Mesenchymal stem cell (in vitro differentiated cells and primary cell): ENCODE data around the gene AMPH.

Experiments used
- DNase-seq: peaks from one replicate; pipeline ENCODE4 v3.0.0-alpha.2; 2013
- H2AFZ ChIP-seq: one replicate; pipeline ENCODE4 v1.6.1; 2013; ENCODE audit warnings: low read depth, mild to moderate bottlenecking, control low read depth, inconsistent platforms, low read length, moderate library complexity
- H2AK5ac ChIP-seq: 2 replicates; pipeline ENCODE4 v1.6.1; 2013; ENCODE audit warnings: low read length, moderate library complexity, mild to moderate bottlenecking, inconsistent platforms; ENCODE audit not compliant: severe bottlenecking
- H2BK120ac ChIP-seq: one replicate; pipeline ENCODE4 v1.6.1; 2013; ENCODE audit warnings: low read depth, mild to moderate bottlenecking, inconsistent platforms, low read length, moderate library complexity
- H2BK12ac ChIP-seq, 2 experiments: one replicate each; pipeline ENCODE4 v1.6.1; 2013; ENCODE audit warnings: inconsistent platforms in 2 of 2, low read length in 2 of 2, mild to moderate bottlenecking in 2 of 2, moderate library complexity in 2 of 2, control low read depth in 1 of 2
- H2BK15ac ChIP-seq: one replicate; pipeline ENCODE4 v1.6.1; 2013; ENCODE audit warnings: mild to moderate bottlenecking, low read depth, inconsistent platforms; ENCODE audit not compliant: poor library complexity, severe bottlenecking
- H2BK5ac ChIP-seq: 2 replicates; pipeline ENCODE4 v1.6.1; 2013; ENCODE audit warnings: low read depth, mild to moderate bottlenecking, low read length, control low read depth, inconsistent platforms; ENCODE audit not compliant: poor library complexity, severe bottlenecking
- H3K14ac ChIP-seq, 2 experiments: one replicate each; pipeline ENCODE4 v1.6.1; 2013; ENCODE audit warnings: inconsistent platforms in 2 of 2, low read length in 2 of 2, control low read depth in 1 of 2, mild to moderate bottlenecking in 1 of 2, moderate library complexity in 1 of 2
- H3K18ac ChIP-seq, 2 experiments: one replicate each; pipeline ENCODE4 v1.6.1; 2013; ENCODE audit warnings: inconsistent platforms in 2 of 2, low read length in 2 of 2, control low read depth in 1 of 2, low read depth in 1 of 2, mild to moderate bottlenecking in 1 of 2
- H3K23ac ChIP-seq, 2 experiments: one replicate each; pipeline ENCODE4 v1.6.1; 2013; ENCODE audit warnings: inconsistent platforms in 2 of 2, low read length in 2 of 2, mild to moderate bottlenecking in 2 of 2, moderate library complexity in 2 of 2, control low read depth in 1 of 2
- H3K27ac ChIP-seq: 2 replicates; pipeline ENCODE4 v1.5.1; 2013; ENCODE audit warnings: mild to moderate bottlenecking, moderate library complexity, low read length, control low read depth, inconsistent platforms; ENCODE audit not compliant: poor library complexity, severe bottlenecking
- H3K27me3 ChIP-seq, 2 experiments: 2 replicates each; pipeline versions ENCODE4 v1.6.1 to v1.7.0; 2013; ENCODE audit warnings: low read length in 2 of 2, mild to moderate bottlenecking in 2 of 2, moderate library complexity in 2 of 2, control low read depth in 1 of 2, inconsistent platforms in 1 of 2; ENCODE audit not compliant: control insufficient read depth in 1 of 2, insufficient read depth in 1 of 2
- H3K36me3 ChIP-seq, 2 experiments: 2 replicates each; pipeline versions ENCODE4 v1.6.1 to v1.7.0; 2013; ENCODE audit warnings: low read length in 2 of 2, control low read depth in 1 of 2, inconsistent platforms in 1 of 2, low read depth in 1 of 2, mild to moderate bottlenecking in 1 of 2; ENCODE audit not compliant: insufficient read depth in 2 of 2, control insufficient read depth in 1 of 2
- H3K4ac ChIP-seq, 2 experiments: one replicate each; pipeline ENCODE4 v1.6.1; 2013; ENCODE audit warnings: inconsistent platforms in 2 of 2, low read length in 2 of 2, mild to moderate bottlenecking in 2 of 2, moderate library complexity in 2 of 2, control low read depth in 1 of 2, low read depth in 1 of 2
- H3K4me1 ChIP-seq: 2 replicates; pipeline ENCODE4 v1.6.1; 2013; ENCODE audit warnings: low read depth, low read length, control low read depth; ENCODE audit not compliant: control insufficient read depth, insufficient read depth
- H3K4me2 ChIP-seq: 2 replicates; pipeline ENCODE4 v1.6.1; 2013; ENCODE audit warnings: low read length, mild to moderate bottlenecking, inconsistent platforms; ENCODE audit not compliant: poor library complexity, severe bottlenecking
- H3K4me3 ChIP-seq, 2 experiments: 2 replicates each; pipeline versions ENCODE4 v1.5.1 to v1.7.0; 2013; ENCODE audit warnings: low read length in 2 of 2, mild to moderate bottlenecking in 2 of 2, control low read depth in 1 of 2, low read depth in 1 of 2; ENCODE audit not compliant: insufficient read depth in 1 of 2
- H3K79me1 ChIP-seq: replicated peaks from 2 replicates; pipeline ENCODE4 v1.6.1; 2013; ENCODE audit warnings: mild to moderate bottlenecking, control low read depth, low read length, inconsistent platforms; ENCODE audit not compliant: poor library complexity, severe bottlenecking
- H3K9ac ChIP-seq: 2 replicates; pipeline ENCODE4 v1.7.0; 2013; ENCODE audit warnings: mild to moderate bottlenecking, low read length, moderate library complexity
- H3K9me3 ChIP-seq: 2 replicates; pipeline ENCODE4 v1.7.0; 2013; ENCODE audit warnings: mild to moderate bottlenecking, low read length; ENCODE audit not compliant: control insufficient read depth
- H4K8ac ChIP-seq: one replicate; pipeline ENCODE4 v1.6.1; 2013; ENCODE audit warnings: inconsistent platforms, mild to moderate bottlenecking, low read length, moderate library complexity
- H4K91ac ChIP-seq: one replicate; pipeline ENCODE4 v1.6.1; 2013; ENCODE audit warnings: mild to moderate bottlenecking, low read length, inconsistent platforms
- WGBS: methylation state at CpG from one replicate; pipeline ENCODE4 v1.1.7; 2013; ENCODE audit warnings: mixed read lengths; 5-methylcytosine and 5-hydroxymethylcytosine counted together

AMPH gene

DNA sequence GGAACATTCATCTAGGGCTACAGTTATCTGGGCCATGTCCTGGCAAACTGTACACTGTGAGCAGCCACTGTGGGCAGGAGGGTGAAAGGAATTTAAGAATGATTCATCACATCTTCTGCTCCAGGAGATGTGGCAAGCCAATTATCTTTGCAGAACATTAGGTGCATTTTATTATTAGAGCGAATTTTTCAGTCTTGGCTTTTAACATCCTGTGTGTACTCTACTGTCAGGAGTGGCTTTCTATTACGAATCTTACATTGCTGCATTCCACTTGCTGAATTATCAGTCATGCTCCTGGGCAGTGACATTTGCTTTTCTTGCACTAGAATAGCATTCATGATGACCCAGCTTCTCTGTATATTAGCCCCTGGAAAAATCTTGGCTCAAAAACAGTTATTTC, 248.5 kb downstream of the AMPH start:
- no peak overlapping the region for H3K4me2 ChIP-seq
- H2AFZ ChIP-seq, result no peak overlapping the region
- DNase-seq, result no peak
- no peak overlapping the region for H3K27ac ChIP-seq
- no peaks in the 10 kb centered on the region for H3K4me1 ChIP-seq
- no peaks in the 10 kb centered on the region for H3K27me3 ChIP-seq
- H3K23ac ChIP-seq, result no peak overlapping the region
- no peak overlapping the region for H2BK15ac ChIP-seq
- H3K18ac ChIP-seq, result no peak overlapping the region
- H4K91ac ChIP-seq, result no peak overlapping the region
- peaks cover 9% of the 10 kb centered on the region for H3K9me3 ChIP-seq
- H3K36me3 ChIP-seq, result peaks cover 0 to 26% of the 10 kb centered on the region in 2 experiments
- no peak overlapping the region for H3K9ac ChIP-seq
- WGBS, result 82% methylated on average over 2 of the region's 2 CpGs
- H4K8ac ChIP-seq, result no peak overlapping the region
- no peak overlapping the region for H2BK5ac ChIP-seq
- no peak overlapping the region for H3K4me3 ChIP-seq
- no peaks in the 10 kb centered on the region for H3K79me1 ChIP-seq
- no peak overlapping the region for H3K4ac ChIP-seq
- no peak overlapping the region for H2BK120ac ChIP-seq
- no peak overlapping the region for H2AK5ac ChIP-seq
- H2BK12ac ChIP-seq, result no peak overlapping the region
- H3K14ac ChIP-seq, result no peak overlapping the region

DNA sequence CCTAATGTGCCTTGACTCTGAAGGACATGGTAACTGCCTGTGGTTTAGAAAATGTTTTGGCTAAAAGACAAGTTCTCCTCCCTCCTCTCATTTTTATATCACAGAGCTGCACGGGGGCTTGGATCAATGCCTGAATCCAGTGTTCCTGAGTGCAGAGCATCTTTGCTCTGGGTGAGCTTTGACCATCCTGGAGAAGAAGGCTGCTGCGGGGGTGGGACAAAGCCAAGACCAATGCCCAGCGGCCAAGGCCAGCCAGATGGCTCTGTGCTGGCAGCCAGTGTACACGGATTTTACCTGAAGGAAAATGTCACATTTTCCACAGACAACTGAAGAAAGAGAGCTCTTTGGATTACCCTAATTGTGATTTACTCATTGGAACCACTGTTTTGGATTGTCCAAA, 255.7 kb downstream of the AMPH start:
- Histone ChIP-seq H3K9ac (no peak overlapping the region), H3K23ac (no peak overlapping the region), H2BK120ac (no peak overlapping the region), H3K14ac (no peak overlapping the region), H3K36me3 (peaks cover 0 to 2% of the 10 kb centered on the region in 2 experiments), H3K79me1 (no peaks in the 10 kb centered on the region), H4K91ac (no peak overlapping the region), H3K4ac (no peak overlapping the region), H3K9me3 (no peaks in the 10 kb centered on the region), H2AFZ (no peak overlapping the region), H3K27ac (no peak overlapping the region), H3K4me3 (no peak overlapping the region), H3K4me2 (no peak overlapping the region), H2BK15ac (no peak overlapping the region), H2BK12ac (no peak overlapping the region), H3K4me1 (peaks cover 2% of the 10 kb centered on the region), H2AK5ac (no peak overlapping the region), H4K8ac (no peak overlapping the region), H3K27me3 (no peaks in the 10 kb centered on the region), H2BK5ac (no peak overlapping the region), H3K18ac (no peak overlapping the region)
- DNase-seq, result no peak
- 94% methylated on average over 4 of the region's 4 CpGs for WGBS

DNA sequence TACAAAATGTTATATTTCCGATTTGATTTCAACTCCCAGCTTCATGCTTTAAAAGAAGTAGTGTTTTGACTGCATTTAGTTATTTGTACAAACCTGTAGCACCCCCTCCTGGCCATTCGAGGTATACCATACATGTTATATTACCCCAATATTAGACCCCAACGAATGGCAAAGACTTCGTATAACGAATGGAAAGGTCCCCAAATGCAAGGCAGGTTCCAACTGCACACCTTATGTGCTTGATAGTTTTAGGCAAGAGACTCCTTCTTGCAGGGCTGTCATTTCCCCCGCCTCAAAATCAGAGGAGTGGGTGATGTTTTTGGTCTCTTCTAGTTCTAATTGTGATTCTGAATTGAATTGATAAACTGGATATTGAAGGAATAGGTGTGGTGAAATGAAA, 256.7 kb downstream of the AMPH start:
- Histone ChIP-seq H3K23ac (no peak overlapping the region), H2AK5ac (no peak overlapping the region), H3K4me3 (no peak overlapping the region), H3K36me3 (no peaks in the 10 kb centered on the region), H3K4me1 (peaks cover 2% of the 10 kb centered on the region), H3K14ac (no peak overlapping the region), H3K18ac (no peak overlapping the region), H3K27me3 (no peaks in the 10 kb centered on the region), H2AFZ (no peak overlapping the region), H2BK15ac (no peak overlapping the region), H3K4ac (no peak overlapping the region), H3K9ac (no peak overlapping the region), H3K79me1 (no peaks in the 10 kb centered on the region), H2BK12ac (no peak overlapping the region), H2BK120ac (no peak overlapping the region), H3K4me2 (no peak overlapping the region), H2BK5ac (no peak overlapping the region), H4K91ac (no peak overlapping the region), H4K8ac (no peak overlapping the region), H3K9me3 (no peaks in the 10 kb centered on the region), H3K27ac (no peak overlapping the region)
- WGBS, result 47% methylated on average over 5 of the region's 6 CpGs
- DNase-seq, result peak; percentile 38

DNA sequence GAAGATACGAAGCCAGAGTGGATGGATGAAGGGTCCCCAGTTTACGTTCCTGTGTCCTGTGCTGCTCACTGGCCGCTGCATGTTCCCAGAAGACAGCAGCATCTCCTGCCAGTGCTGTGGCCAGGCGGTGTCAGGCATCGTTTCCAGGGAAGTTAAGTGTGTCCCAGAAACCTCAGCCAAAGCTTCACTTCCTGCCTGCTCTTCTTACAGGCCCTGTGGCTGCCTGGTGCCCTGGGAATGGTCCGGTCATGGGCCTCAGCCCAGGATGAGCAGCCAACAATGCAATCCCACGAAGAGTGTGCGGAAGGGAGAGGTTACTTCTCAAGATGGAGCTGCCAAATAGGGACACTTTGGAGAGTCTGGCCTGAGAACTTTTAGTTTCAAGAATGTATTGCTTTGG, 258.0 kb downstream of the AMPH start:
- H3K9me3 ChIP-seq, result no peaks in the 10 kb centered on the region
- no peak overlapping the region for H3K23ac ChIP-seq
- H3K9ac ChIP-seq, result peak overlapping the region; percentile 50
- no peak overlapping the region for H2BK5ac ChIP-seq
- no peak overlapping the region for H4K91ac ChIP-seq
- no peak overlapping the region for H3K4ac ChIP-seq
- no peak overlapping the region for H3K27ac ChIP-seq
- no peak overlapping the region for H3K14ac ChIP-seq
- WGBS, result 80% methylated on average over 8 of the region's 8 CpGs
- H3K79me1 ChIP-seq, result no peaks in the 10 kb centered on the region
- H3K36me3 ChIP-seq, result no peaks in the 10 kb centered on the region
- no peak for DNase-seq
- peaks cover 5% of the 10 kb centered on the region for H3K4me1 ChIP-seq
- no peaks in the 10 kb centered on the region for H3K27me3 ChIP-seq
- no peak overlapping the region for H2BK12ac ChIP-seq
- H2AK5ac ChIP-seq, result no peak overlapping the region
- no peak overlapping the region for H3K4me3 ChIP-seq
- no peak overlapping the region for H3K18ac ChIP-seq
- H3K4me2 ChIP-seq, result no peak overlapping the region
- no peak overlapping the region for H2BK120ac ChIP-seq
- no peak overlapping the region for H4K8ac ChIP-seq
- no peak overlapping the region for H2BK15ac ChIP-seq
- peak overlapping the region; percentile 30 for H2AFZ ChIP-seq
